GM12874 (cell line): Measurements from ENCODE around the gene ICE1.

Experiments
- TF ChIP-seq, protein P1 (sequence below): IDR thresholded peaks from 2 replicates; pipeline ENCODE4 v1.5.1; 2011; ENCODE audit warnings: low read depth, mild to moderate bottlenecking, control low read depth, low read length, moderate library complexity; ENCODE audit not compliant: insufficient read depth

Gene ICE1

DNA sequence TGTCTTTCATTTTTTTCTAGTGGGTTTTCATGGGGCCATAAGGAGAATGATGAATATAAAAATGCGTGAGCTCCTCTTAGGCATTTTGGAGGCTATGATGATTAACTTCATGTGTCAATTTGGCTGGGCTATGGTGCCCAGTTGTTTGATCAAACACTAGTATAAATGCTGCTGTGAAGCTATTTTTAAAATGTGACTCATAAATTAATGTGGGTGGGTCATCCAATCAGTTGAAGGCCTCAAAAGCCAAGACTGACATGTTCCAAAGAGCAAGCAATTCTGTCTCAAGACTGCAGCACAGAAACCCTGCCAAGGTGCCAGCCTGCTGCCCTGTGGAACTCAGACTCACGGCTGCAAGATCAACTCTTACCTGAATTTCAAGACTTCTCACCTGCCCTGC lies 24.4 kb upstream of the ICE1 start:
- TF ChIP-seq, protein P1, sequence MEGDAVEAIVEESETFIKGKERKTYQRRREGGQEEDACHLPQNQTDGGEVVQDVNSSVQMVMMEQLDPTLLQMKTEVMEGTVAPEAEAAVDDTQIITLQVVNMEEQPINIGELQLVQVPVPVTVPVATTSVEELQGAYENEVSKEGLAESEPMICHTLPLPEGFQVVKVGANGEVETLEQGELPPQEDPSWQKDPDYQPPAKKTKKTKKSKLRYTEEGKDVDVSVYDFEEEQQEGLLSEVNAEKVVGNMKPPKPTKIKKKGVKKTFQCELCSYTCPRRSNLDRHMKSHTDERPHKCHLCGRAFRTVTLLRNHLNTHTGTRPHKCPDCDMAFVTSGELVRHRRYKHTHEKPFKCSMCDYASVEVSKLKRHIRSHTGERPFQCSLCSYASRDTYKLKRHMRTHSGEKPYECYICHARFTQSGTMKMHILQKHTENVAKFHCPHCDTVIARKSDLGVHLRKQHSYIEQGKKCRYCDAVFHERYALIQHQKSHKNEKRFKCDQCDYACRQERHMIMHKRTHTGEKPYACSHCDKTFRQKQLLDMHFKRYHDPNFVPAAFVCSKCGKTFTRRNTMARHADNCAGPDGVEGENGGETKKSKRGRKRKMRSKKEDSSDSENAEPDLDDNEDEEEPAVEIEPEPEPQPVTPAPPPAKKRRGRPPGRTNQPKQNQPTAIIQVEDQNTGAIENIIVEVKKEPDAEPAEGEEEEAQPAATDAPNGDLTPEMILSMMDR, result no peak

DNA sequence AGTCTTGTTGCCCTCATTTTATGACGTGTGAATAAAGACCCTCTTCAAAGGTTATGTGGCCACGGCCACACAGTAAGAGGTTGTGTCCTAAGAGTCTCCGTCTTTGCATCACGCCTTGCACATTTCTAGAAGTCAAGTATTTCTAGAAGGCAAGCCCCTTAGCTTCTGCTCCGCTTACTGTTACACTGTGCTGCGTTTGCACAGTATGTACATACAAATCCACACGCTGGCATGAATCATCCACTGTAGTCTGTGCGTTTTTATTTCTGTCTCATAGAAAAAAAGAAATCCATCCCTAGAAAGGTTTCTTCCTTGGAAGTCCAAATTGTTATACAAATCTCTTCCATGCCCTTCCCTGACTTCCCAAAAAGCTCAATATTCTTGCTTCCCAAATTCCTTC lies 21.4 kb upstream of the ICE1 start:
- TF ChIP-seq, protein P1, result no peak

DNA sequence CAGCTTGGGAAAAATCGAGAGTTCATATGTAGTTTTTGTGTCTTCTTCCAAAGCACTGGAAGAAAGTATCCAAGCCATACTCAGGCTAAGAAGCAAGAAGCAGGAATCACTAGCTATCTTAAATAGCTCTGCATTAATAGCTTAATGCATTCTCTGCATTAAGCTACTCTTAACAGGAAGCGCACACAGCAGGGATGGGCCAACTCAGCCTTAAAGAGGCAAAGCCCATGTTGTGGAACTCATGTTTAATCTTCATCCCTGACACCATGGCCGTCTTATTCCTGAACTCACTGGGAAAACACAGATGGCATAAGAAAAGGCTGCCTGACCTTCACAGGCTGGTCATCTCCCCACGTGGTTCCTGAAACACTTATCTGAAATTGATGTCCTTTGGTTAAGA lies 18.7 kb upstream of the ICE1 start:
- TF ChIP-seq, protein P1, result no peak

DNA sequence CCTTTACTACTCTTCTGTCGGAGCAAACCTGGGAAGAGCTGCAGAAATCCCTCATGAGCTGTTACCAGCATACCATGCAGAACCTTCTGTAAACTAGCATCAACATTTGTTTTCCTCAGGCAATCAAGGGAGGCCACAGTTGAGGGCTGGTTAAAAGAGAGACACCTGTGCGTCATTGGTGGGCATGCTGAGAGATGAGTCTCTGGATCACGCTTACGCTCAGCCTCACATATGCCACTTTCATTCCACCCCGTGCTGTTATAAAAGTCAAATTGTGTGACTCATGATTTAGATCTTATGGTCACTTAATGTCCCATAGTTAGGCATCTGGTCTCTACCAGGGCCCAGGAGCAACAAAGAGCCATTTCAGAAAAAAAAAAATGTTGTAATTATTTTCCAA lies 18.1 kb upstream of the ICE1 start:
- TF ChIP-seq, protein P1, result no peak

DNA sequence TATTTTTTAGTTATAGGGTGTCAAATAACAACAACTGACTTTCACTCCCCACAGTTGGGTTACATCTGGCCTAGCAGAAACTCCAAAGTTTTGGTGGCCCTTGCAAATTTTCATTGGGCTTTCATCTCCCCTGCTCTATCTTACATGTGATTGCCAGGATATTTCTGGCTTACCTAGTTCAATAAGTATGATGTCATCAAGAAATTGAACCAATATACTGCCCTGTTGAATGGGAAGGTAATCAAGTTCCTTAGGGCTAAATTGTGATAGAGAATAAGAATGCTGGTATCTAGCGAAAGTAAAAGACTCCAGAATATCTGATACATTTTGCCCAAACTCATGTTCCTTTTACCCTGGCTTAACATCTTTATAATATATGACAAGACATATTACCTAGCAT lies 17.0 kb upstream of the ICE1 start:
- TF ChIP-seq, protein P1, result no peak

DNA sequence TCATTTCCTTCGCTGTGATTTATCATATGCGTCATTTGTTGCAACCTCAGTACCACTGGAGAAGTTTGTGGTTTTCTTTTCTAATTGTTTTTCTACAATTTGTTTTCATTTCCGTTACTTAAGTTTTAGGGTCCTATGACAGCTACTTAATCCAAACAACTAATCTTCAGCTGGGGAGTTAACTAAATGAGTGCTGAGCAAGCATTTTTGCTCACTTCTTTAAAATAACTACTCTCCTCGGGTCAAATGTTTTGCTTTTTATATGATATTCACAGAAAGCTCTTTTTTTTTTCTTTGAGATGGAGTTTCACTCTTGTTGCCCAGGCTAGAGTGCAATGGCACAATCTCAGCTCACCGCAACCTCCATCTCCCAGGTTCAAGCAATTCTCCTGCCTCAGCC lies 14.6 kb upstream of the ICE1 start:
- TF ChIP-seq, protein P1, result no peak

DNA sequence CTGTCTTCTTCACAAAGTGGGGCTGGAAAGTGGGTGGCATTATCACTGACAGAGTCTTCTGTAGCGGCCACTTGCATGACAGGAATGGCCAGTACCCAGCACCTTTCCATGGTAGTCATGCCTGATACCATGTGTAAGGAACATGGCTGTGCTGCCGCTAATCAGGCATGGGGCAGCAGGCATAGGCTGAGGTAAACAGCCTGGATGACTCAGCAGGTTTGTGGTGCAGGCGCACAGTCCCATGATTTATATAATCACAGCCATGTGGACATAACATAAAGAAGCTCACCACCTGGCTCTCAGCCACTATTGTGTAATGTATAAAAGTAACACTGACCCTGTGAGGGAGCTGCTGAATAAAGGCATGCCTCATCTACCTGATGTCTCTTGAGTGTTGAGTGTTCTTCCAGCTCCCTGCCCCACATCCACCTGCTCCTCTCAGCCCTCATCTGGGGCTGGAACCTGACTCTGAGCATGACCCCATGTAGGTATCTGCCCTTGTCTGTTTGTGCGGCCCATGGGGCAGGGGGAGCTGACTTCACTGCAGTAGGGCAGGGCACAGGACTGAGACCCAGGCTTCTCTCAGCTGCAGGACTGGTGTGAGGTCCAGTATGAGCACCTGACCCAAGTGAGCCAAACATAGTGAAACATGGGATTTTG lies 13.2 kb upstream of the ICE1 start:
- TF ChIP-seq, protein P1, result no peak
